K562 treated with DMSO at 1 percent for 48 hours (cell line): ENCODE results near the gene MCFD2. TPM values are rescaled to one million over a fixed set of nuclear protein-coding genes. Genes with fewer than 3 reads are reported as not detected.

ENCODE experiments used
- total RNA-seq: library from RNA; unstranded; fragments of 300-600 nt; gene quantifications from 2 replicates; pipeline ENCODE4 v1.2.3, GENCODE V29; 2022; ENCODE audit warnings: low replicate concordance; ENCODE audit errors: extremely low read depth

The MCFD2 gene
- total RNA-seq = not detected in 2 replicates

GRCh38 chr2:46915281-46915810 lies at the start of gene MCFD2:
MCFD2 (minus strand) TSS chr2:46915806; CDS start chr2:46909171, 6,635 bp downstream.

Other genes starting within 250 kb of the MCFD2 start
- gene SOCS5, start 216.5 kb downstream of the MCFD2 start, total RNA-seq = not detected in 2 replicates
- not detected in 2 replicates for gene TTC7A, start 25.4 kb upstream of the MCFD2 start, total RNA-seq
- not detected in 2 replicates for gene STPG4, start 239.5 kb upstream of the MCFD2 start, total RNA-seq